Erythroblast (primary cell): ENCODE data around the gene GREM2.

Source experiments
- GATA1 ChIP-seq: IDR thresholded peaks from 2 replicates; pipeline ENCODE4 v1.6.1; 2011; ENCODE audit warnings: low read depth, mild to moderate bottlenecking, control low read depth, low read length, moderate library complexity
- POLR2A ChIP-seq: IDR thresholded peaks from 2 replicates; pipeline ENCODE4 v1.6.1; 2011; ENCODE audit warnings: mild to moderate bottlenecking, low read length

DNA sequence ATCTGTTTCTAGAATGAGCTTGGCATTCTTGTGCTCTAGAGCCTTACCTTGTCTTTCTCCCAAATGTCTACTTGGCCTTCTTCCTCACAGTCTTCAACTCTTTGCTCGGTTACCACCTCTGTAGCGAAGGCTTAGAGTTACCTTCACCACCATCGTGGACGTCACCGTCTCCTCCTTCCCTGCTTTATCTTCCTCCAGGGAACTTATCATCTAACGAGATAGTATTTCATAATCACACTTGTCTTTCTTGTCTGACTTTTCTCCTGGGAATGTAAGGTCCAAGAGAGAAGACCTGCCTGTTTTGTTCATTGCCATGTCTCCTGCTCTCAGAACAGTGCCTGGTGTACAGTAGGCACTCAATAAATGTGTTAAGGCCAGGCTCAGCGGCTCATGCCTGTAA, 115.6 kb downstream of the GREM2 start:
- TF ChIP-seq POLR2A (no peak), GATA1 (no peak)
